LoVo (cell line): ENCODE data around the gene MLC1.
A peak's percentile ranks its signal among the peaks of the same experiment; 100 is the strongest.
"Not testable (repeated sequence)": the region's sequence is repeated elsewhere in the genome, so short reads cannot be mapped to it uniquely, and the experiment has no call there.

Experiments
- DNase-seq: peaks from one replicate; pipeline ENCODE4 v3.0.0-alpha.2; 2016; ENCODE audit warnings: low spot score

MLC1 gene

DNA sequence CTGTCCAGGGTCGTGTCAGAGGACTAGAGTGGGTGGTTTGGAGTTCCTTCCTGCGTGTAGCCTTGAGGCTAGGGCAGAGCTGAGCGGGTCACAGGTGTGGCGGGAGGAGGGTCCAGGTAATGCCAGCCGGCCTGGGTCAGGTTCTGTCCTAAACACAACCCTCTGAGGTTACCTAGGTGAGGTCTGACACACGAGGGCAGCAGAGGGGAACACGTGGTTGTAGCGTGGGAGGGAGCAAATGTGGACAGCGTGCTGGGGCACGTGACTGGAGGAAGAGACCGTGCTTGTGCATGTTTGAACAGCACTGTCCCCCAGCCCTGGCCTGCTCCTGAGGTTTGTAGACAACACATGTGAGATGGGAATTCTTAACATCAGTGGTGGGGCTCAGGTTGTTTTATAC, 17.7 kb upstream of the MLC1 start:
- DNase-seq, result no peak

GRCh38 chr22:50101870-50102565, 16.8 kb upstream of the MLC1 start:
- DNase-seq, result no peak

GRCh38 chr22:50098052-50098451, 12.8 kb upstream of the MLC1 start:
- no peak for DNase-seq

- DNase-seq, result no peak
Measured at GRCh38 chr22:50092342-50092741, 7.1 kb upstream of the MLC1 start.

GRCh38 chr22:50091092-50091768, 6.0 kb upstream of the MLC1 start:
- no peak for DNase-seq

DNA sequence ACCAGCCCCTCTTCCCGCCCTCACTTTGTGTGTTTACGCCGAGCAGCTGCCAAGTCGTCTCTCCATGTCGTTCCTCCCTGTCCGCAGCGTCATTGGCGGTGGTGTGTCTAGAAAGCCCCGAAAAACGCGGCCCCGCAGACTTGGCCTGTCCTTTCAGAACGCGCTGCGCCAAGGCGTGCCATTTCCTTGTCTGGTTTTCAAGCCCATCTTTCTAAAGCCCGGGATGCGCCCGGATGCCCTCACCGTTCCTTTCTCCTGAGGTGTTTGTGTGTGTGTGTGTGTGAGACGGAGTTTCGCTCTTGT, 5.1 kb upstream of the MLC1 start:
- DNase-seq, result no peak

DNA sequence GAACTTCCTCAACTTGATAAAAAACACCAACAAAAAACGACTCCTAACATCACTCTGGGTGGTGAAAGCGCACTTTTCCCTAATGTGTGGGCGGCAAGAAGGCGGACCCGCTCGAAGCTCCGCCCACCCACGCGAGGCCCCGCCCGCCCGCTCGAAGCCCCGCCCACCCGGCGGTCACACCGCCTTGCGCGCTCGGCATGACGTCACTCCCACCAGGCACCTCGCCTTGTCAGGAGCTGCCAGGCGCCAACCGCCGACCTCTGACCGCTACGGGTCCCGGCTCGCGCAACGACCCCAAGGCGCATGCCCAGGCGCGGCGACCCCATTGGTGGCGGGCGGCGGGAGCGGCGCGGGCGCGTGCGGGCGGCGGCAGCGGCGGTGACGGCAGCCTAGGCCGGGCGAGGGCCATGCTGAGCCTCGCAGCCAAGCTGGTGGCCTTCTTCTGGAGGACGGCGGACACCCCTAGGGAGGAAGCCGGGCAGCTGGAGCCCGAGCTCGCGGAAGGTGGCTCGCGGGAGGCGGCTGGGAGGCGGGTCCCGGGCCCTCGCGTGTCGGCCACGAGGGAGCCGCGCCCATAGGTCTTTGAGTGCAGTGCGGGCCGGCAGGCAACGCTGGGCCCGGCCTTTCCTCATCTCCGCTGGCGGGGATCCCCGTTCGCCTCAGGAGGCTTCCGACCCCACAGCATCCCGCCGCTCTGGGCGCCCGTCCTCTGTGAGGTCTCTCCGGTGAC, 4.6 kb upstream of the MLC1 start, which contains the start of gene MOV10L1:
TSS of gene MOV10L1 (plus strand) at position 325 of the 730 bp plus-strand sequence. CDS start at position 408, 83 bp downstream.
- DNase-seq, result no peak

DNA sequence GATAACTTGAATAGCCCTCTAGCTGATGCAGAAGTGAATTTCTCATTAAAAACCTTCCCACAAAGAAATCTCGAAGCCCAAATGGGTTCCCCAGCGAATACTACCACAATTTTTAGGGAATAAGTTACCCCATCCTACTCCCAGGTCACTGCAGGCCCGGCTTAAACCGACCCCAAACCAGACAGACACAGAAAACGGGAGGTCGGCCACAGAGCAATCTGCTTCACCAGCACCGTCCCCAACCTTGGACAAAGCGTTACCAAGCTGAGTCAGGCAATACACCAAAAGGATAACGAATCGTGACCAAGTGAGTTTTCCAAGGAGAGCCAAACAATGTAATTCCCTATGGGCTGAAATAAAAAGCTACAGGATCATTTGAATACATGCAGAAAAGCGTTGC, 4.0 kb upstream of the MLC1 start:
- no peak for DNase-seq

GRCh38 chr22:50088096-50088495, 2.9 kb upstream of the MLC1 start:
- DNase-seq, result no peak

DNA sequence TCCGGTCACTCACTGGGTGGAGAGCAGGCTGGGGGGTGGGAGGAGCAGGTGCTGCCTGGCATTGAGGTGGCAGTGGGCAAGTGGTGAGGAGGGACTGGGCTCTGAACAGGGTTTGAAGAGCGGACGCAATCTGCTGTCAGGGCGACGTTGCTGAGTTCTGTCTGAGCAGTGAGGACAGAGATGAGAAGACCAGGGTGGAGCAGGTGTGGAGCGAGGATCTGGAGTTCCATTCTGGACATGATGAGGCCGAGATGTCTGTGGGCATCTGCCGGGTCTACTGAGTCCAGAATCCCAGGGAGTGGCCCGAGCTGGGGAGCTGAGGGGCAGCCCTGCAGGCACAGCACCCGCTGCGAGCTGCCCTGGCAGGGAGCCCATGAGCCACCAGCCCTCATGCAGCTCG, 2.4 kb upstream of the MLC1 start:
- no peak for DNase-seq

DNA sequence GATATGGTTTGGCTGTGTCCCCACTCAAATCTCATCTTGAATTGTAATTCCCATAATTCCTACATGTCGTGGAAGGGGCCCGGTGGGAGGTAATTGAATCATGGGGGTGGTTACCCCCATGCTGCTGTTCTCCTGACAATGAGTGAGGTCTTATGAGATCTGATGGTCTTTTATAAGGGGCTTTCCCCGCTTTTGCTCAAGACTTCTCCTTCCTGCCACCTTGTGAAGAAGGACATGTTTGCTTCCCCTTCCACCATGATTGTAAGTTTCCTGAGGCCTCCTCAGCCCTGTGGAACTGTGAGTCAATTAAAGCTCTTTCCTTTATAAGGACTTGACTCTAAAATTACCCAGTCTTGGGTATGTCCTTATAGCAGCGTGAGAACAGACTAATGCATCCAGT, 1.7 kb upstream of the MLC1 start:
- not testable (repeated sequence) for DNase-seq

GRCh38 chr22:50086526-50086925, 1.3 kb upstream of the MLC1 start:
- no peak for DNase-seq

GRCh38 chr22:50084614-50085021, 608 bp downstream of the MLC1 start:
- DNase-seq, result no peak

DNA sequence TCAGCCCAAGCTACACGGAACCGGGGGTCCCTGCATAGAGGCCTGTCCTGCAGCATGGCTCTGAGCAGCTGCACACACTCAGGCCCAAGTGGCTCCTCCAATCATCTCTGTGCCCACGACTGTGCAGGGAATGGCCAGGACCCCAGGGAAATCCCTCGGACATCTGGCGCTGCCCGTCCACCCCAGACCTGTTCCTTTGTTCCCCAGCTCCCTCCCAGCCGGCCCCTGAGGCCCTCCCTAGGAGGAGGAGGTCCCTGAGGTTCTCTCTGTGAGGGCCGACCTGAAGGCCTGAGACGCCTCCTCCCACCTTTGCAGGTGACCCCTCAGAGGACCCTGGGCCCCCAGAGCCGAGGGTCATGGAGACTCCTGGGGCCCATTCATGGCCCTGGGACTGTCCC, 1.1 kb downstream of the MLC1 start:
- no peak for DNase-seq

GRCh38 chr22:50083462-50084079, 1.7 kb downstream of the MLC1 start:
- no peak for DNase-seq

DNA sequence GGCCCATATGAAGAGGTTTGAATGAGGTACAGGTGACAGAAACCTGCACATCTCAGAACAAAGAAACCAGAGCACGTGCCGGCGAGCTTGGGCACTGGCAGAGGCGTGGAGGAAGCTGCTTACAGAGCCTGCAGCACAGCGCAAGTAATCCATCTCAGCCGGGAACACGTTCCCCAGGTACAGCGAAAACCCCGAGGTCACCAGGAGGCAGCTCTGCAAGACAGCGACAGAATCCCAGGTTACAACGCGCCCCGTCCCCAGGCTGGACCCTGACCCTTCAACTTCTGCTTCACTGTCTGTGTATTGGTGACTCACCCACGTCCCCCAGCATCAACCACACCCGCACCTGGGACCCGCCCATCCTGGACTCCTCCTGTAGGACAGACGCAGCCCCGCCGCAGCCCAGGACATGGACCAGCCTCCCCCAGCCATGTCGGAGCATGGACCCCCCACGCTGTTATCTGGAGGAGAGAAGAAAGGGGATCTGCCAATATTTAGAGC, 2.2 kb downstream of the MLC1 start:
- peak; percentile 18 for DNase-seq

GRCh38 chr22:50082197-50082715, 3.0 kb downstream of the MLC1 start:
- DNase-seq, result no peak

DNA sequence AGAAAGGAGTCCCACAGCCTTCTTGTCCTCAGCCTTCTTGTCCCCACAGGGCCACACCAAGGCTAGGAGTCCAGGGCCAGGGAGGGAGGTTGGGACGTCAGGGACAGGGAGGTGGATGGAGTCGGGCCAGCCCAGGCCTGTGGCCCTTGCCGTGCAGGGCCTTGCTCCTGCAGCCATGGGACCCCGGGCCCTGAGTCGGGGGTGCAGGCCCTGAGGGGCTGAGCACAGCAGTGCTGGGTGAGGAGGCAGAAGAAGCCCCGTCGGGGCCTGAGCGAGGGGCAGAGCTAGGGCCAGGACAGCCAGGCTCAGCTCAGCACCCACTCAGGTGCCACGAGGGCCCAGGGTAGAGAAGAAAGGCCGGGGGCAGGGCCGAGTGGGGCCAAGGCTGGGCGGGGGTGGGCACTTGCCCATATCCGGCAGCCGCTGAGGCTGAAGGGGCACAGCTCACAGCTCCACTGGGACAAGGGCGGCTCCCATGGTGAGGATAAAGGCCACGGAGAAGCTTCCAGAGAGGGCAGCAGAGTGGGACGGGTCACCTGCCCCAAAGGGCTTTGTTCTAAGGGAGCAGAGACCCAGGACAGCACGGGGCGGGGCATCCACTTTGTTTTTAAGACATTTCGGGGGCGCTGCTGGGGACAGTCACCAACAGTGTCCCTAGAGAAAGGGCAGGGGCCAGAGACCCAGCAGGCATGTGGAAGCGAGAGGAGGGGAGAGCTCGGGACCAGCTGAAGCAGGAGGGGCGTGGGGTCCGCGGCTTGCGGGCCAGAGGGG, 3.6 kb downstream of the MLC1 start:
- no peak for DNase-seq

DNA sequence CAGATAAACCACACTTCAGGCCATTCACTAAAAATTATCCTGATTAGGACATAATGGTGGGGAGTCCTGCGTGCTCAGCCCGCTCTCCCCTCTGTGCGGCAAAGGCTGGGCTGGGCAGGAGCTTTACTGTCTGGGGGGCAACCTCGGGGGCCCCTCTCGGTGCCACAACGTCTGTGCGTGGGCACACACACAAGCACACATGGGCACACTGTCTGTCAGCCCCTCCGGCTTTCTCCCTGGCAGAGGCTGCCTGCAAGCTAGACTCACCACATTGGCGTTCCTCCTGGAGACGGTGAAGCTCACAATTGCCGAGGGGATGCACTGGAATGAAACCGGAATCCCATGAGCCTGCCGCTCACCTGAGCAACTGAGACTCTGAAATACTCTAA, 5.2 kb downstream of the MLC1 start:
- DNase-seq, result no peak

DNA sequence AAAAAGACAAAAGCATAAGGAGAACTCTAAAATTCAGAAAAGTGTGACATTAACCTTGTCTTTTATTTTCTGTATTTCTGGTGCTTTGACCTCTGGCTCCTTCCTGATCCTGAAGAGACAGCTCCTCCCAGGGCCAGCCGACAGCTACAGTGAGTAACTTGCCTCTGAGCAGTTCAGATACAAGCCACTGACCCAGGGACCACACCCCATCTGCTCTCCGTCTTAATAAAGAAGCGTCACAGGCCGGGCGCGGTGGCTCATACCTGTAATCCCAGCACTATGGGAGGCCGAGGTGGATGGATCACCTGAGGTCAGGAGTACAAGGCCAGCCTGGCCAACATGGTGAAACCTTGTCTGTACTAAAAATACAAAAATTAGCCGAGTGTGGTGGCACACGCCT, 6.5 kb downstream of the MLC1 start:
- no peak for DNase-seq

GRCh38 chr22:50078246-50078645, 7.0 kb downstream of the MLC1 start:
- DNase-seq, result no peak
